Endodermal cell (in vitro differentiated cells): ENCODE data around the gene CRABP2. TPM values are rescaled to one million over a fixed set of nuclear protein-coding genes. Genes with fewer than 3 reads are reported as not detected.

ENCODE experiments used
- DNase-seq: peaks from one replicate; pipeline ENCODE4 v3.0.0-alpha.2; 2017
- H3K27ac ChIP-seq: 2 replicates; pipeline ENCODE4 v1.5.1; 2013; ENCODE audit warnings: mild to moderate bottlenecking, low read depth, low read length, moderate library complexity
- H3K27me3 ChIP-seq: 2 replicates; pipeline ENCODE4 v1.6.1; 2013; ENCODE audit warnings: mild to moderate bottlenecking, low read length, moderate library complexity; ENCODE audit not compliant: insufficient read depth, control insufficient read depth, poor library complexity, severe bottlenecking
- H3K36me3 ChIP-seq: 2 replicates; pipeline ENCODE4 v1.7.0; 2013; ENCODE audit warnings: mild to moderate bottlenecking, low read length, moderate library complexity; ENCODE audit not compliant: control insufficient read depth, insufficient read depth
- H3K4me1 ChIP-seq: one replicate; pipeline ENCODE4 v1.7.0; 2013; ENCODE audit warnings: low read length; ENCODE audit not compliant: control insufficient read depth, insufficient read depth
- H3K4me3 ChIP-seq: 2 replicates; pipeline ENCODE4 v1.5.1; 2013; ENCODE audit warnings: mild to moderate bottlenecking, low read length, moderate library complexity
- H3K9ac ChIP-seq: 2 replicates; pipeline ENCODE4 v1.6.1; 2013; ENCODE audit warnings: mild to moderate bottlenecking, low read length, moderate library complexity; ENCODE audit not compliant: poor library complexity, severe bottlenecking; ENCODE audit errors: extremely low read depth
- H3K9me3 ChIP-seq: 2 replicates; pipeline ENCODE4 v1.6.1; 2013; ENCODE audit warnings: mild to moderate bottlenecking, low read length, moderate library complexity; ENCODE audit not compliant: control insufficient read depth
- H3K27ac Mint-ChIP-seq: 2 replicates; pipeline ENCODE4 v1.8.0; 2020; ENCODE audit warnings: mixed read lengths
- H3K27me3 Mint-ChIP-seq: 2 replicates; pipeline ENCODE4 v1.8.0; 2021; ENCODE audit warnings: mild to moderate bottlenecking, mixed read lengths; ENCODE audit not compliant: insufficient read depth
- H3K36me3 Mint-ChIP-seq: 2 replicates; pipeline ENCODE4 v1.8.0; 2020; ENCODE audit warnings: low read depth, mixed read lengths
- H3K4me1 Mint-ChIP-seq: 2 replicates; pipeline ENCODE4 v1.8.0; 2020; ENCODE audit warnings: mixed read lengths
- H3K4me3 Mint-ChIP-seq: 2 replicates; pipeline ENCODE4 v1.8.0; 2020; ENCODE audit warnings: mild to moderate bottlenecking, moderate library complexity, mixed read lengths
- H3K9me3 Mint-ChIP-seq: 2 replicates; pipeline ENCODE4 v1.8.0; 2020; ENCODE audit warnings: mild to moderate bottlenecking, mixed read lengths
- WGBS, 2 experiments: methylation state at CpG; one replicate each; pipeline versions ENCODE4 v1.1.5 to v1.1.7; 2013; ENCODE audit warnings: missing lambda C conversion rate in 2 of 2, mixed read lengths in 1 of 2; ENCODE audit not compliant: insufficient coverage in 1 of 2, insufficient read length in 1 of 2; 5-methylcytosine and 5-hydroxymethylcytosine counted together
- total RNA-seq, 2 donors: library from RNA; stranded (reverse); fragmentation: NEBNext Ultra II Directional in 1 of 2; extraction: Animal tissue kit (Norgen Biotek cat#: 25700) in 1 of 2; gene quantifications; 2 replicates in 1 of 2; 3 replicates in 1 of 2; pipeline ENCODE4 v1.2.1, GENCODE V29; 2021
- TF ChIP-seq, protein P1 (sequence below): fragments of 200-600 bp; sonication (generic); conservative IDR thresholded peaks from 2 replicates; pipeline ENCODE4 v1.5.0; 2021; ENCODE audit warnings: antibody characterized with exemption, mild to moderate bottlenecking

Gene CRABP2
- total RNA-seq, 2 donors from 2014 or later, result 243 to 780 TPM

DNA sequence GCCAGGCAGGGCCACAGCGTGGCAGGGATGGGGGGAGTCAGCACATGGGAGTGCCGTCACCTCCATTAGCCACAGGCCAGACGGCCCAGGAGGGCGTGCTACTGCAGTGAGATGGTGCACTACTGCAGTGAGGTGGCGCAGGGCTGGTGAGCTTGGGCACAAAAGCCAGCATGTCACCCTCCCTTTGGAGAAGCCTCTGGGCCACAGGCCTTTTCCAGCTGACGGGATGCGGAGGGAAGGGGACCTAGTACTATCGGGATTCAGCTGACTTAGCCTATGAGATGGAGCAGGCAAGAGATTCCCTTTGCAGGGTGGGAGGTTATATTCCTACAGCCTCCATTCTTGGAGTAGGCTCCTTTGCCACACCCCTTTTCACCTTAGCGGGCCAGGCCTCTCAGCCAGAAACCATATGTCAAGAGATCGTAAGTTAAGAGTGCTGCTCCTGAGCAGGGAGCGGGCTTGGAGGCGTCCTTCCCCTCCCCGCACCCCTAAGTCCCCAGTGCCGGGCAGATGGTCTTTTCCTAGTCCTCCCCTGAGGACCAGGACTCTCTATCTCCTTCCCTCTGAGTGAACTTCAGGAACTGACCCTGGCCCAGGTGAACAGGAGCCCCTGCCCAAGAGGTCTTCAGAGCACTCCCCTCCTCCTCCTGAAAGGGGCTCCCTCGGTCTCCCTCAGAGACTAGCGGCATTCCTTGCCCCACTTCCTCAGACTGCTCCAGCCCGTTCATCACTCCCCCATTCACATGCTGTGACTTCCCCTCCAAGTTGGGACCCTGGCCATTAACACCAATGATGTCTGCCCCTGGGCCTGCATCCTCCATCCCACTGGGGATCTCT, 36.4 kb downstream of the CRABP2 start:
- DNase-seq, result peak; percentile 88
- 56 to 66% methylated on average over 7 to 17 of the region's 17 CpGs for WGBS, 2 experiments
- peaks cover 29% of the 10 kb centered on the region for H3K36me3 Mint-ChIP-seq
- Histone ChIP-seq H3K4me3 (no peak overlapping the region), H3K9ac (no peak overlapping the region), H3K4me1 (peaks cover 17% of the 10 kb centered on the region), H3K36me3 (peaks cover 19% of the 10 kb centered on the region), H3K27me3 (no peaks in the 10 kb centered on the region), H3K27ac (peak overlapping the region; percentile 84), H3K9me3 (no peaks in the 10 kb centered on the region)
- H3K4me1 Mint-ChIP-seq, result peaks cover 53% of the 10 kb centered on the region
- H3K4me3 Mint-ChIP-seq, result no peak overlapping the region
- peak overlapping the region; percentile 76 for H3K27ac Mint-ChIP-seq
- TF ChIP-seq, protein P1, sequence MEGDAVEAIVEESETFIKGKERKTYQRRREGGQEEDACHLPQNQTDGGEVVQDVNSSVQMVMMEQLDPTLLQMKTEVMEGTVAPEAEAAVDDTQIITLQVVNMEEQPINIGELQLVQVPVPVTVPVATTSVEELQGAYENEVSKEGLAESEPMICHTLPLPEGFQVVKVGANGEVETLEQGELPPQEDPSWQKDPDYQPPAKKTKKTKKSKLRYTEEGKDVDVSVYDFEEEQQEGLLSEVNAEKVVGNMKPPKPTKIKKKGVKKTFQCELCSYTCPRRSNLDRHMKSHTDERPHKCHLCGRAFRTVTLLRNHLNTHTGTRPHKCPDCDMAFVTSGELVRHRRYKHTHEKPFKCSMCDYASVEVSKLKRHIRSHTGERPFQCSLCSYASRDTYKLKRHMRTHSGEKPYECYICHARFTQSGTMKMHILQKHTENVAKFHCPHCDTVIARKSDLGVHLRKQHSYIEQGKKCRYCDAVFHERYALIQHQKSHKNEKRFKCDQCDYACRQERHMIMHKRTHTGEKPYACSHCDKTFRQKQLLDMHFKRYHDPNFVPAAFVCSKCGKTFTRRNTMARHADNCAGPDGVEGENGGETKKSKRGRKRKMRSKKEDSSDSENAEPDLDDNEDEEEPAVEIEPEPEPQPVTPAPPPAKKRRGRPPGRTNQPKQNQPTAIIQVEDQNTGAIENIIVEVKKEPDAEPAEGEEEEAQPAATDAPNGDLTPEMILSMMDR, result no peak
- no peaks in the 10 kb centered on the region for H3K9me3 Mint-ChIP-seq
- H3K27me3 Mint-ChIP-seq, result no peaks in the 10 kb centered on the region

- H3K27ac ChIP-seq, result peak overlapping the region; percentile 84
- H3K27me3 ChIP-seq, result no peaks in the 10 kb centered on the region
- no peak overlapping the region for H3K9ac ChIP-seq
- H3K4me3 ChIP-seq, result no peak overlapping the region
- peaks cover 53% of the 10 kb centered on the region for H3K4me1 Mint-ChIP-seq
- no peaks in the 10 kb centered on the region for H3K9me3 ChIP-seq
- no peaks in the 10 kb centered on the region for H3K9me3 Mint-ChIP-seq
- DNase-seq, result peak; percentile 82
- 61 to 64% methylated on average over 2 to 6 of the region's 9 CpGs for WGBS, 2 experiments
- H3K4me1 ChIP-seq, result peaks cover 17% of the 10 kb centered on the region
- H3K4me3 Mint-ChIP-seq, result no peak overlapping the region
- TF ChIP-seq, protein P1, result no peak
- peaks cover 21% of the 10 kb centered on the region for H3K36me3 Mint-ChIP-seq
- peak overlapping the region; percentile 92 for H3K27ac Mint-ChIP-seq
- H3K27me3 Mint-ChIP-seq, result no peaks in the 10 kb centered on the region
- peaks cover 16% of the 10 kb centered on the region for H3K36me3 ChIP-seq
These were observed 37.2 kb downstream of the CRABP2 start for GRCh38 chr1:156667968-156668709.

GRCh38 chr1:156667610-156667967, 37.8 kb downstream of the CRABP2 start:
- Histone ChIP-seq H3K4me1 (peaks cover 17% of the 10 kb centered on the region), H3K27me3 (no peaks in the 10 kb centered on the region), H3K36me3 (peaks cover 10% of the 10 kb centered on the region), H3K4me3 (no peak overlapping the region), H3K9ac (no peak overlapping the region), H3K9me3 (no peaks in the 10 kb centered on the region), H3K27ac (peak overlapping the region; percentile 84)
- TF ChIP-seq, protein P1, result no peak
- H3K4me1 Mint-ChIP-seq, result peaks cover 56% of the 10 kb centered on the region
- no peaks in the 10 kb centered on the region for H3K9me3 Mint-ChIP-seq
- WGBS, 2 experiments, result 64% methylated on average over 5 of the region's 5 CpGs; no CpG with 5 or more reads in 1 of the 2 experiments
- H3K4me3 Mint-ChIP-seq, result no peak overlapping the region
- peaks cover 17% of the 10 kb centered on the region for H3K36me3 Mint-ChIP-seq
- peak; percentile 74 for DNase-seq
- H3K27ac Mint-ChIP-seq, result peak overlapping the region; percentile 92
- H3K27me3 Mint-ChIP-seq, result no peaks in the 10 kb centered on the region
